ENCODE data around the gene ACOXL.

- TF ChIP-seq CTCF (IDR thresholded peaks at IDR 0.05) (no peak), POLR2A (IDR thresholded peaks at IDR 0.05) (no peak)
These were observed 275.6 kb downstream of the ACOXL start for GRCh38 chr2:111007757-111008688.
